Measurements from ENCODE around the gene COLEC12.

Gene COLEC12

GRCh38 chr18:434410-434809 is 66.1 kb downstream of the COLEC12 start:
- no peak for DNase-seq

DNA sequence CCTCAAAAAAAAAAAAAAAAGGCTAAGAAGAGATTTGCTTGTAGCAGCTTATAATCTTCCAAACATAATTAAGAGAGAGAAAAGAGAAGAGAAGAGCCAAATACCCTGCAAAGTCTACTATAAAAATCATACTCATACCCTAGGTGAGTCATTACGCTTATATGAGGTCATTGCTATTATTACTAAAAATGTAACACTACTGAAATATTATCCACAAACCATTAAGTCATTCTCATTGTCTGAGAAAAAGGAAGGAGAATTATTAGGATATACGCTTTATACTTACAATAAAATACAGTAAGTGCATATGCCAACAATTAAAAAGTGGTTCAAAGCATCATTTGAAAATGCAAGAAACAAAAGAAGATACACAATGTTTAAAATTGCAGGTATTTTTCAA is 66.5 kb downstream of the COLEC12 start:
- DNase-seq, result no peak

GRCh38 chr18:433298-433697 is 67.2 kb downstream of the COLEC12 start:
- no peak for DNase-seq

DNA sequence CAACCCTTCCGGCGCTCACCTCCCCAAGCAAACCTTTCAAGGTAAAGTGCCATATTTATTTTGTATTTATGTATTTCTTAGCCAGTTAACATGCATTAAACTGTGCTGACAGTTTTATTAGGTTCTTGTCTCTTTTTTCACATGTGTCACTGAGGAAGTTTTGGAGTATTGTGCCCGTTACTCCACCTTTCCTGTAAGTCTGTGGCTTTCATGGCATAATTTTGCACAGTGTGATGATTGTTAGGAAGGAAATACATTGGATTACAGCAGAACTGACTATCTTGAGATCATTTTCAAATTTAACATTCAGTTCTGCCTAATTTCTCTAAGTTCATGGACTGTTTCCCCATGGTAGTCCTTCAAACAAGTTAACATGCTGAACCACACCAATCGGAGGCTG is 67.7 kb downstream of the COLEC12 start:
- DNase-seq, result no peak

GRCh38 chr18:429030-429429 is 71.5 kb downstream of the COLEC12 start:
- no peak for DNase-seq

GRCh38 chr18:427005-427404 is 73.5 kb downstream of the COLEC12 start:
- no peak for DNase-seq

GRCh38 chr18:425106-425745 is 75.3 kb downstream of the COLEC12 start:
- no peak for DNase-seq

DNA sequence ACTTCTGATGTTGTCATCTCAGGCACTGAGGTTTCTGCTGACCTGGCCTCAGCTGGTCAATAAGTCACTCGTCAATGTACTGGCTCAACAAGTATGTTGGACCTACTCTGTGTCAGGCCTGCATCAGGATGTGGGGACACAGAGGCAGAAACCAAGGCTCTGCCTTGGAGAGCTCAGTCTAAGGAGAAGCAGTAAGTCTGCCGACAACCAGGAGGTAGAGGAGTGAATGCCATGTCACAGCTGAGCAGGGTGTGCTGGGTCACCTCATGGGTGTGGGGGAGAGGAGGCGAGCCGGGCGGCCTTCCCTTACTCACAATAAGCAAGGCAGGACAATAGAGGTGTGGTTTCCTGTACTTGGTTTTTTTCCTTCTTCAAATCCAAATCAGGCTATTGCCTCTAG is 75.8 kb downstream of the COLEC12 start:
- DNase-seq, result no peak

DNA sequence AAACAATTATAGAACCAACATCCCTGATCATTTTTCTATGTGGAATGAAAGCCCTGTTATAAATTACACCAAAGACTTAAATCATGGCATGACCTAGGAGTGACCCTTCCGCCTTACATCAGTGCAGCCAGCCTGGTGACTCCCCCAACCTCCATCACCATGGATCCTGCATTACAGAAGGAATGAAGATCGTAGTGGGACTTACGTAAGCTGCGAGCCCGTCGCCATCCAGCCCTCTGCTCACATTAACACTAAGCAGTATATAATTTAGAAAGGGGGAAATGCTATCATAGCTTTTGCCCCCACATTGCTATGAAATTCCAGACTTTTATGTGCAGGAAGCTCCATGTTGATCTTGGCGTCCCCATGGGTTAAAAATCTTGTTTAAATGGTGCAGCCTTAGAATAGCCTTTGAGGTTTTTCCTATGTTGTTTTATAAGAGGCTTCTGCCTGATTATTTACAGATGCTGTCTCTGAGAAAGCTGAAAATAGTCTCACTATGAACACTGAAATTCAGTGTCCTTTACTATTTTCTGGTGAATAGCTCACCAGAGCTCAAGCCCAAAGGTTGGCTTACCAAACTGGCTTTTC is 76.3 kb downstream of the COLEC12 start:
- no peak for DNase-seq

GRCh38 chr18:422966-423365 is 77.5 kb downstream of the COLEC12 start:
- no peak for DNase-seq

- no peak for DNase-seq
These were observed 79.0 kb downstream of the COLEC12 start for GRCh38 chr18:421247-422155.

- no peak for DNase-seq
These were observed 79.7 kb downstream of the COLEC12 start for GRCh38 chr18:420661-421246.

GRCh38 chr18:419541-420175 is 80.8 kb downstream of the COLEC12 start:
- DNase-seq, result no peak

GRCh38 chr18:417495-417894 is 83.0 kb downstream of the COLEC12 start:
- DNase-seq, result no peak

DNA sequence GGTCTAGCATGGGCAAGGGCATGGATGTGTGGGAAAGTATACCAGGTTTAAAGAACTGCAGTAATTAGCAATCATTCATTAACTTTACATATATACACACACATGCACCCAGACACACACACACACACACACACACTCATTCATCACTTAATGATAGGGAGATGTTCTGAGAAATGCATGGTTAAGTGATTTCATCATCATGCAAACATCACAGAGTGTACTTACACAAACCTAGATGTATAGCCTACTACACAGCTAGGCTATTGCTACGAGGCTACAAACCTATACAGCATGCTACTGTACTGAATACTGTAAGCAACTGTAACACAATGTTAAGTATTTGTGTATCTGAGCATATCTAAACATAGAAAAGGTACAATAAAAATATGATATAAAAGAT is 83.6 kb downstream of the COLEC12 start:
- DNase-seq, result no peak

GRCh38 chr18:415617-416612 is 84.6 kb downstream of the COLEC12 start:
- DNase-seq, result no peak

DNA sequence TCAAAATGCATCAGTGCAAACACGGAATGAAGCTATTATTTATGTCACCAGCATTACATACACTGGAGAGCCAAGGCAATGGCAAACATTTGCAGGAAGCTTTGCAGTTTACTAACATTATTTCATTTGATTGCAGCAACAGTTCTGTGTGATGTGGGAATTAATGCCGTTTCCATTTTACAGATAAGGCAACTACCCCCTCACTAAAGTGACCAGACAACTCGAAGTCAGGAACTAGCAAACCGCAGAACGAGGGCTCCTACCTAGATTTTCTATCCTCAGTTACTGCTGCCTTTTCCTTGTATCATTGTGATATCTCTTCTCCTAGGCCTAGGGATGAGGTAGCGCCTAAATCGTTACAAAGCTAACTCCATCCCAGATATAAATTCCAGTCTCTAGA is 85.5 kb downstream of the COLEC12 start:
- no peak for DNase-seq

GRCh38 chr18:413233-413632 is 87.3 kb downstream of the COLEC12 start:
- no peak for DNase-seq

DNA sequence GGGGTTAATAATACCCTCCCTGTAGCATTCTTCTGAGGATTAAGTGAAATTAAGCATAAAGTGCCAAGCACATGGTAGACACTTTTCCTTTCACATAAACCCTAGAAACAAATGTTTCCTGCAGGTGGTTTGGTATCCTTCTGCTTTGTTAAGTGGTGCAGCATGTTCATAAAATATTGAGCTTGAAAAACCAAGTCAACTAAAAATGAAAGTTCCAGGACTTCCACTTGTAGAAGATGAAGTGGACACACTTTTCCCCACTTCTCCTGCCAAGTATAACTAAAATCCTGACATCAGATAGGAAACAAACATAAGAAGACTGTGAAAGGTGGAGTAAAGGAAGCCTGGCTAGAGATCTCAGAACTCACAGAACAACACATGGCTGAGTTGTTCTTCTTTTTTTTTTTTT is 90.5 kb downstream of the COLEC12 start:
- no peak for DNase-seq

- DNase-seq, result no peak
These were observed 92.1 kb downstream of the COLEC12 start for GRCh38 chr18:408367-408766.

DNA sequence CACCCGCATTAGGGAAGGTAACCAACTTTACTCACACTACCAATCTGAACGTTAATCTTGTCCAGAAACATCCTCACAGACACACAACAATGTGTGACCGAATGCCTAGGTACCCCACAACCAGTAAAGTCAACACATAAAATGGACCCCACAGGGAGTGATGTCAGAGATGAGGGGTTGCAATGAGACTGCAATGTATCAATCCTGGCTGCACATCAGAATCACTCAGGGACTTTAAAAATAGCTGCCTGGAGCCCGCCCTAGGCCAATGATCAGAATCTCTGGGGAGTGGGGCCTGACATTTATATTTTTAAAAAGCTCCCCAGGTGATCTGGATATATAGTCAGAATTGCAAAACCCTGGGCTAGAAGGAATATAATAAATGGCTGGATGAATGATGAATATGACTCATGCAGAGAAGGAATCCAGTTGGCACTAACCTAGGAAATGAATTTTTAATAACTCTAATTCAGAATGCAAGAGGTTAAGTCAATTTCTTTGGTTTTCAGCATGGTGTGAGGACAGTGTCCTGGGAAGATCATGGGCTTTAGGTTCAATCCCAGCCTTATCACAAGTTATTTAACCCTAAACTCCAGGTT is 92.8 kb downstream of the COLEC12 start:
- DNase-seq, result no peak
